NB4 (cell line): ENCODE measurements around the gene AMBN.
A peak's percentile ranks its signal among the peaks of the same experiment; 100 is the strongest.
"Not testable (repeated sequence)": the region's sequence is repeated elsewhere in the genome, so short reads cannot be mapped to it uniquely, and the experiment has no call there.

Experiments used
- DNase-seq: peaks from one replicate; pipeline ENCODE4 v3.0.0; 2010; ENCODE audit warnings: low read depth
- H3K4me3 ChIP-seq: one replicate; pipeline ENCODE4 v1.5.1; 2011; ENCODE audit warnings: mild to moderate bottlenecking, low read depth, low read length, moderate library complexity
- MYC ChIP-seq: IDR thresholded peaks from 2 replicates; pipeline ENCODE4 v1.6.1; 2011; ENCODE audit warnings: low read depth, low read length
- POLR2A ChIP-seq: IDR thresholded peaks from 2 replicates; pipeline ENCODE4 v1.6.1; 2011; ENCODE audit warnings: mild to moderate bottlenecking; ENCODE audit not compliant: insufficient read length; ENCODE audit errors: extremely low read depth
- TF ChIP-seq, protein P1 (sequence below): IDR thresholded peaks from one replicate; pipeline ENCODE4 v1.5.1; 2012; ENCODE audit warnings: low read depth, low read length
- TF ChIP-seq, protein P2 (sequence below): IDR thresholded peaks from 2 replicates; pipeline ENCODE4 v1.6.1; 2011; ENCODE audit warnings: low read depth, low read length

The AMBN gene

DNA sequence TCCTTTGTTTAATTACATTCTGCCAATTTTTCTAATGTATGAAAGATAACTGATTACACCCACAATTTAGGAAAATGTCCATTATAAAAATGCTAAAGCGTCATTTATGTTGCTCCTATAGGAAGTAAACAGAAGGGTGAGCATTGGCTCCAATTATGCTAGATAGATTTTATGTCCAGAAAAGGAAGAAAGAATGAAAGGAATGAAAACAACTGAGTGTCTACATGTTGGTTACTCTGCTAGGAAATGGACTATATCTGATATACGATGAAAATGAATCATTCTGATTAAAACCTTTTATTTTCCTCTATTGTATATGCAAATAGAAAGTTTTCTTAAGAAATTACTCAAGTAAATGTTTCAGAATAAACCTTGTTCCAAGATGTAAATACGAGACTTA, 38.1 kb downstream of the AMBN start:
- DNase-seq = no peak
- no peak overlapping the region for H3K4me3 ChIP-seq
- no peak for TF ChIP-seq POLR2A

DNA sequence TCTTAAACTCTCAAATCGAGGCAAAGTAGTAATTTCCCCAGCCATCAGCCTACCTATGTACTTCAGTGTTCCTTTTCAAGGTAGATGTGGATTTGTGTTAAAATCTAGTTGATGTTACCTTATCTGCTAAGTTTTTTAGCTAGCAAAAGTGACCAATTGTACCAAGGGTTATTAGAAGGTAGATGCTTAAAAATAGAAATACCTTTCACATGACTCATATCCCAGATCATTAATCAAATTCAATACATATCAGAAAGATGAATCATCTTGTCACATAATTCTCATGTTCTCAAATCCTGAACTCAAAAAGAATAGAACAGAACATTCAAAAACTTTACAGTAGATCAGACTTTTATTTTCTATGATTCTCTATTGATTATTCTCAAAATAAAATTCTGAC, 40.0 kb downstream of the AMBN start:
- H3K4me3 ChIP-seq = no peak overlapping the region
- DNase-seq = no peak
- TF ChIP-seq, protein P1, sequence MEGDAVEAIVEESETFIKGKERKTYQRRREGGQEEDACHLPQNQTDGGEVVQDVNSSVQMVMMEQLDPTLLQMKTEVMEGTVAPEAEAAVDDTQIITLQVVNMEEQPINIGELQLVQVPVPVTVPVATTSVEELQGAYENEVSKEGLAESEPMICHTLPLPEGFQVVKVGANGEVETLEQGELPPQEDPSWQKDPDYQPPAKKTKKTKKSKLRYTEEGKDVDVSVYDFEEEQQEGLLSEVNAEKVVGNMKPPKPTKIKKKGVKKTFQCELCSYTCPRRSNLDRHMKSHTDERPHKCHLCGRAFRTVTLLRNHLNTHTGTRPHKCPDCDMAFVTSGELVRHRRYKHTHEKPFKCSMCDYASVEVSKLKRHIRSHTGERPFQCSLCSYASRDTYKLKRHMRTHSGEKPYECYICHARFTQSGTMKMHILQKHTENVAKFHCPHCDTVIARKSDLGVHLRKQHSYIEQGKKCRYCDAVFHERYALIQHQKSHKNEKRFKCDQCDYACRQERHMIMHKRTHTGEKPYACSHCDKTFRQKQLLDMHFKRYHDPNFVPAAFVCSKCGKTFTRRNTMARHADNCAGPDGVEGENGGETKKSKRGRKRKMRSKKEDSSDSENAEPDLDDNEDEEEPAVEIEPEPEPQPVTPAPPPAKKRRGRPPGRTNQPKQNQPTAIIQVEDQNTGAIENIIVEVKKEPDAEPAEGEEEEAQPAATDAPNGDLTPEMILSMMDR = no peak
- TF ChIP-seq, protein P2, sequence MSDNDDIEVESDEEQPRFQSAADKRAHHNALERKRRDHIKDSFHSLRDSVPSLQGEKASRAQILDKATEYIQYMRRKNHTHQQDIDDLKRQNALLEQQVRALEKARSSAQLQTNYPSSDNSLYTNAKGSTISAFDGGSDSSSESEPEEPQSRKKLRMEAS = no peak
- TF ChIP-seq MYC (no peak), POLR2A (no peak)

DNA sequence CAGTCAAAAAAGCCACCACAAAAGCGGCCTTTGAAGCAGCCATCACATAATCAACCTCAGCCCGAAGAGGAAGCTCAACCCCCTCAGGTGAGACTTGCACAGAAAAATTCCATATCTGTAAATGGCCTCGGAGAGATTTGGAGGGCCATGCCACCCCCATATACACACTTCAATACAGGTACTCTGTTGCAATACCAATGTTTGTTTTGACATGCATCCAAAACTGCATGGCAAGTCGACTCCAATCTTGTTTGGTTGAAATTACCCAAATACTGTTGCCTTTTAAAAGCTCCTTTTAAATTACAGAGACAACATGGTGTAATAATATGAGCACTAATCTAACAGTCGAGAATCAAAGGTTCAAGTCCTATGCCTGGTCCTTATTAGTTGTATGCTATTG, 42.4 kb downstream of the AMBN start:
- TF ChIP-seq POLR2A (no peak), MYC (no peak)
- TF ChIP-seq, protein P1 = no peak
- TF ChIP-seq, protein P2 = no peak
- H3K4me3 ChIP-seq = no peak overlapping the region
- no peak for DNase-seq

DNA sequence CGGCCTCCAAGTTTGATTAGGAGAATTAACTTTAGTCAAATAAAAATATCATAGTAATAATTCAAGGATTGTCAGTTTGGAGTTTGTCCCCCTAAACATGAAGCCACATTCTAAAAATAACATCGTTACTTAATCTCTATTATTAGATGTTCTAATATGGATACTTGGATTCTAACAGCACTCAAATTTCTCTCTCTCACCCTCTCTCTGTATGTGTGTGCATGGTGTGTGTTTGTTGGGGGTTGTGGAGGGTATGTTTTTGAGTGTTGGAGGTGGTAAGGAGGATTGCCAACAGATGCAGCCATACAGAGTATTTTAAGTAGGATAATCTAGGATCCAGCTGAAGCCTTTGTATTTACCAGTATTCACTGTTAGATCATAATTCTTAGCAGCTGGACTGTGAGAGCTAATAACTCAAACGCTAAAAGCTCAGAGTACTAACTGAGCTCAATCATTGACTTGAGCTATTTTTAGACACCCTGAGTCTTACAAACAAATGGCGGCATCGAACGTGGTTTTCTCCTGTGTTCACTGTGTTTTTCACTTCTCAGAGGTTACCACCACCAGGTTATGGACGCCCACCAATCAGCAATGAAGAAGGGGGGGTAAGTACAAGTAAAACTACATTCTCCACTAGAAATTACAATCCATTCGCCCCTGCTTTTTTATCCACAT, 45.3 kb downstream of the AMBN start:
- TF ChIP-seq, protein P1 = no peak
- TF ChIP-seq, protein P2 = no peak
- TF ChIP-seq POLR2A = no peak
- no peak for TF ChIP-seq MYC

DNA sequence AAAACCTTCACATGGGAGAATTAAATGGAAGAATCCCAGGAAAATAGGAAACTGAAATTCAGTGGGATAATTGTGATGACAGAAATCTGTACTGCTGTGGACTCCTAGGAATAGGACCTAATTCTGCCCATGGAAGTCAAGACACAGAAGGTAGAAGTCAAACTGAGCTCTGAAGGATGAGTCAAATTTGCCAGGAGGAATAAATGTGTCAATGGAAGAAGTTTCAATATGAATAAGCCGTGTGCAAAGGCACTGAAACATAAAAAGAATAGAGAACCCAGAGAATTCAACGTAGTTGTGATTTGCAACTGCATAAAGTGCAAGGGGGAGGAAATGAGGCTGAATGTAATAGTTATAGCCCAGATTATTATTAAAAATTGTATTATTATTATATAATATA, 48.1 kb downstream of the AMBN start:
- no peak for DNase-seq

More for the DNA sequence above, 45.3 kb downstream of the AMBN start:
- DNase-seq = no peak
- H3K4me3 ChIP-seq = no peak overlapping the region

DNA sequence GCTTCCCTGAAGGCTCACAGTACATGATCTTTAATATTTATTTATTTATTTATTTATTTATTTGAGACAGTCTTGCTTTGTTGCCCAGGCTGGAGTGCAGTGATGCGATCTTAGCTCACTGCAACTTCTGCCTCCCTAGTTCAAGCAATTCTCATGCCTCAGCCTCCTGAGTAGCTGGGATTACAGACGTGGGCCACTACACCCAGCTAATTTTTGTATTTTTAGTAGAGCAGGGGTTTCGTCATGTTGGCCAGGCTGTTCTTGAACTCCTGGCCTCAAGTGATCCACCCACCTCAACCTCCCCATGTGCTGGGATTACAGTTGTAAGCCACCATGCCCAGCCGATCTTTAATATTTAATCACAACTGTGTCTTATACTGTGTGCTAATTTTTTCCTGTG, 58.7 kb downstream of the AMBN start:
- H3K4me3 ChIP-seq, DNase-seq: not testable (repeated sequence)

More for the DNA sequence above, 48.1 kb downstream of the AMBN start:
- no peak overlapping the region for H3K4me3 ChIP-seq
- TF ChIP-seq, protein P2 = no peak
- TF ChIP-seq POLR2A (no peak), MYC (no peak)
- TF ChIP-seq, protein P1 = no peak

DNA sequence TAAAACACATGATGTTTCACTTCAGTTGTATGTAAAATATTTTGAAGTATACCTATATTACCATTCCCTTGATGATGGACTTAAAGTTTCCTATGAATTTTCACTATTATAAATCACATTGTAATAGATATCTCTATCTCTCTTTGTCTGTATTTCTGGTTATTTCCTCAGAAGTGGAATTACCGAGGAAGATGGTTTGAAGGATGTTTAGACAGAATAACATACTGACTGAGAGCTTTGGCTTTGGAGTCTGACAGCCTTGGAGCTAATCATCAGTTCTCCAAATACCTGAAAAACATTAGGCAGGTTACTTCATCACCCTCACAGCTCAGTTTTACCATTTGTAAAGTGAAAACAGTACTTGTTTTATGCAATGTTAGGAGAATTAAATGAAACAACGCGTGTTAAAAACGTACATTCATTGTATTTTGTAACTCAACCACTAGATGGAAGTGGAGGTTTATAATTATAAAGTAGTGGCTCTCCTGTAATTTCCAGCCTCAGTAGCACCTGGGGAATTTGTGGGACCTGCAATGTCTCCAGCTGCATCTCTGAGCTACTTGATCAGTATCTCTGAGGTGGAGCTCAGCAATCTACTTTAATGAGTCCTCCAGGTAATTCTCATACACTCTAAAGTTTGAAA, 59.9 kb downstream of the AMBN start:
- peak; percentile 45 for DNase-seq
- H3K4me3 ChIP-seq = no peak overlapping the region
- TF ChIP-seq, protein P1 = no peak
- TF ChIP-seq POLR2A = no peak
- no peak for TF ChIP-seq MYC
- TF ChIP-seq, protein P2 = no peak
